Measurements from ENCODE around the gene FOXO3.

The FOXO3 gene

GRCh38 chr6:108644252-108644651, 83.5 kb downstream of the FOXO3 start:
- TF ChIP-seq CTCF (IDR thresholded peaks at IDR 0.05; ENCODE audit: low read depth, low read length) = no peak
- Histone ChIP-seq H3K27ac (no peak overlapping the region), H3K27me3 (ENCODE audit: insufficient read depth, low read depth, severe bottlenecking) (no peaks in the 10 kb centered on the region), H3K4me3 (ENCODE audit: low read depth, low read length) (no peak overlapping the region), H3K36me3 (no peaks in the 10 kb centered on the region), H3K9me3 (ENCODE audit: severe bottlenecking) (no peaks in the 10 kb centered on the region)
- no peak for DNase-seq

- Histone ChIP-seq H3K36me3 (no peaks in the 10 kb centered on the region), H3K27me3 (ENCODE audit: insufficient read depth, low read depth, severe bottlenecking) (no peaks in the 10 kb centered on the region), H3K27ac (no peak overlapping the region), H3K4me3 (ENCODE audit: low read depth, low read length) (no peak overlapping the region), H3K9me3 (ENCODE audit: severe bottlenecking) (no peaks in the 10 kb centered on the region)
- TF ChIP-seq CTCF (IDR thresholded peaks at IDR 0.05; ENCODE audit: low read depth, low read length) = no peak
- DNase-seq = no peak
Observed at GRCh38 chr6:108648191-108648590, 87.5 kb downstream of the FOXO3 start.

- Histone ChIP-seq H3K9me3 (ENCODE audit: severe bottlenecking) (no peaks in the 10 kb centered on the region), H3K27me3 (ENCODE audit: insufficient read depth, low read depth, severe bottlenecking) (no peaks in the 10 kb centered on the region), H3K4me3 (ENCODE audit: low read depth, low read length) (no peak overlapping the region), H3K36me3 (no peaks in the 10 kb centered on the region), H3K27ac (no peak overlapping the region)
- TF ChIP-seq CTCF (IDR thresholded peaks at IDR 0.05; ENCODE audit: low read depth, low read length) = no peak
- DNase-seq = no peak
Observed at GRCh38 chr6:108650325-108650724, 89.6 kb downstream of the FOXO3 start.

GRCh38 chr6:108650781-108651180, 90.1 kb downstream of the FOXO3 start:
- no peak overlapping the region for H3K27ac ChIP-seq
- TF ChIP-seq CTCF (IDR thresholded peaks at IDR 0.05; ENCODE audit: low read depth, low read length) = no peak
- H3K36me3 ChIP-seq = no peaks in the 10 kb centered on the region
- no peak for DNase-seq
- H3K4me3 ChIP-seq (ENCODE audit: low read depth, low read length) = no peak overlapping the region
- no peaks in the 10 kb centered on the region for H3K27me3 ChIP-seq (ENCODE audit: insufficient read depth, low read depth, severe bottlenecking)
- no peaks in the 10 kb centered on the region for H3K9me3 ChIP-seq (ENCODE audit: severe bottlenecking)

GRCh38 chr6:108651340-108652227, 90.9 kb downstream of the FOXO3 start:
- Histone ChIP-seq H3K4me3 (ENCODE audit: low read depth, low read length) (no peak overlapping the region), H3K27me3 (ENCODE audit: insufficient read depth, low read depth, severe bottlenecking) (no peaks in the 10 kb centered on the region), H3K9me3 (ENCODE audit: severe bottlenecking) (no peaks in the 10 kb centered on the region), H3K27ac (no peak overlapping the region), H3K36me3 (no peaks in the 10 kb centered on the region)
- TF ChIP-seq CTCF (IDR thresholded peaks at IDR 0.05; ENCODE audit: low read depth, low read length) = no peak
- no peak for DNase-seq

GRCh38 chr6:108652375-108652774, 91.7 kb downstream of the FOXO3 start:
- DNase-seq = no peak
- Histone ChIP-seq H3K27ac (no peak overlapping the region), H3K9me3 (ENCODE audit: severe bottlenecking) (no peaks in the 10 kb centered on the region), H3K27me3 (ENCODE audit: insufficient read depth, low read depth, severe bottlenecking) (no peaks in the 10 kb centered on the region), H3K36me3 (no peaks in the 10 kb centered on the region), H3K4me3 (ENCODE audit: low read depth, low read length) (no peak overlapping the region)
- no peak for TF ChIP-seq CTCF (IDR thresholded peaks at IDR 0.05; ENCODE audit: low read depth, low read length)
